Measurements from ENCODE around the gene OSBPL1A. TPM values are rescaled to one million over a fixed set of nuclear protein-coding genes. Genes with fewer than 3 reads are reported as not detected.
A peak's percentile ranks its signal among the peaks of the same experiment; 100 is the strongest.

Gene OSBPL1A
- total and polyA plus RNA-seq, 4 donors: 64.8 to 132 (median 77.3) TPM

- H3K27me3 ChIP-seq (ENCODE audit: control insufficient read depth, insufficient read depth, low read length): no peaks in the 10 kb centered on the region
- H3K4me3 ChIP-seq (ENCODE audit: low read depth, low read length): no peak overlapping the region
- H3K4me1 ChIP-seq (ENCODE audit: control insufficient read depth, insufficient read depth, low read length): no peaks in the 10 kb centered on the region
- peaks cover 3% of the 10 kb centered on the region for H3K9me3 ChIP-seq (ENCODE audit: control insufficient read depth, insufficient read depth, low read length)
- H3K27ac ChIP-seq (ENCODE audit: low read depth, low read length): no peak overlapping the region
- no peaks in the 10 kb centered on the region for H3K36me3 ChIP-seq (ENCODE audit: control insufficient read depth, insufficient read depth, low read length)
- 40% methylated on average over 1 of the region's 1 CpG for WGBS (ENCODE audit: insufficient coverage)
- DNase-seq (ENCODE audit: low read depth in 4 of 6, low spot score in 6 of 6): no peak
These were observed 131.5 kb downstream of the OSBPL1A start for GRCh38 chr18:24266131-24266530.

- H3K27me3 ChIP-seq (ENCODE audit: control insufficient read depth, insufficient read depth, low read length): no peaks in the 10 kb centered on the region
- no peaks in the 10 kb centered on the region for H3K4me1 ChIP-seq (ENCODE audit: control insufficient read depth, insufficient read depth, low read length)
- no peaks in the 10 kb centered on the region for H3K36me3 ChIP-seq (ENCODE audit: control insufficient read depth, insufficient read depth, low read length)
- DNase-seq (ENCODE audit: low read depth in 4 of 6, low spot score in 6 of 6): no peak
- H3K4me3 ChIP-seq (ENCODE audit: low read depth, low read length): no peak overlapping the region
- H3K9me3 ChIP-seq (ENCODE audit: control insufficient read depth, insufficient read depth, low read length): peaks cover 3% of the 10 kb centered on the region
- 68% methylated on average over 3 of the region's 4 CpGs for WGBS (ENCODE audit: insufficient coverage)
- no peak overlapping the region for H3K27ac ChIP-seq (ENCODE audit: low read depth, low read length)
These were observed 132.0 kb downstream of the OSBPL1A start for GRCh38 chr18:24265502-24266064.

GRCh38 chr18:24263050-24263449, 134.6 kb downstream of the OSBPL1A start:
- no peak overlapping the region for H3K27ac ChIP-seq (ENCODE audit: low read depth, low read length)

GRCh38 chr18:24262087-24262486, 135.5 kb downstream of the OSBPL1A start:
- H3K27ac ChIP-seq (ENCODE audit: low read depth, low read length): no peak overlapping the region
- H3K9me3 ChIP-seq (ENCODE audit: control insufficient read depth, insufficient read depth, low read length): peaks cover 3% of the 10 kb centered on the region
- DNase-seq (ENCODE audit: low read depth in 4 of 6, low spot score in 6 of 6): peak in 1 of 6 donors; percentile 60
- H3K4me3 ChIP-seq (ENCODE audit: low read depth, low read length): no peak overlapping the region
- WGBS (ENCODE audit: insufficient coverage): 60% methylated on average over 1 of the region's 4 CpGs
- no peaks in the 10 kb centered on the region for H3K36me3 ChIP-seq (ENCODE audit: control insufficient read depth, insufficient read depth, low read length)
- H3K27me3 ChIP-seq (ENCODE audit: control insufficient read depth, insufficient read depth, low read length): no peaks in the 10 kb centered on the region
- H3K4me1 ChIP-seq (ENCODE audit: control insufficient read depth, insufficient read depth, low read length): no peaks in the 10 kb centered on the region

More at GRCh38 chr18:24263050-24263449, 134.6 kb downstream of the OSBPL1A start:
- Histone ChIP-seq H3K27me3 (ENCODE audit: control insufficient read depth, insufficient read depth, low read length) (no peaks in the 10 kb centered on the region), H3K4me3 (ENCODE audit: low read depth, low read length) (no peak overlapping the region), H3K9me3 (ENCODE audit: control insufficient read depth, insufficient read depth, low read length) (peaks cover 3% of the 10 kb centered on the region), H3K4me1 (ENCODE audit: control insufficient read depth, insufficient read depth, low read length) (no peaks in the 10 kb centered on the region), H3K36me3 (ENCODE audit: control insufficient read depth, insufficient read depth, low read length) (no peaks in the 10 kb centered on the region)
- peak in 1 of 6 donors; percentile 48 for DNase-seq (ENCODE audit: low read depth in 4 of 6, low spot score in 6 of 6)
- WGBS (ENCODE audit: insufficient coverage): no CpG with 5 or more reads among the region's 2 CpGs

- H3K4me1 ChIP-seq (ENCODE audit: control insufficient read depth, insufficient read depth, low read length): no peaks in the 10 kb centered on the region
- WGBS (ENCODE audit: insufficient coverage): 87% methylated on average over 3 of the region's 6 CpGs
- H3K27me3 ChIP-seq (ENCODE audit: control insufficient read depth, insufficient read depth, low read length): no peaks in the 10 kb centered on the region
- H3K9me3 ChIP-seq (ENCODE audit: control insufficient read depth, insufficient read depth, low read length): peaks cover 5% of the 10 kb centered on the region
- H3K36me3 ChIP-seq (ENCODE audit: control insufficient read depth, insufficient read depth, low read length): no peaks in the 10 kb centered on the region
- no peak for DNase-seq (ENCODE audit: low read depth in 4 of 6, low spot score in 6 of 6)
- H3K4me3 ChIP-seq (ENCODE audit: low read depth, low read length): no peak overlapping the region
- H3K27ac ChIP-seq (ENCODE audit: low read depth, low read length): no peak overlapping the region
These were observed 137.6 kb downstream of the OSBPL1A start for GRCh38 chr18:24259869-24260641.

- no peak overlapping the region for H3K27ac ChIP-seq (ENCODE audit: low read depth, low read length)
- no peaks in the 10 kb centered on the region for H3K36me3 ChIP-seq (ENCODE audit: control insufficient read depth, insufficient read depth, low read length)
- H3K4me1 ChIP-seq (ENCODE audit: control insufficient read depth, insufficient read depth, low read length): no peaks in the 10 kb centered on the region
- peaks cover 6% of the 10 kb centered on the region for H3K9me3 ChIP-seq (ENCODE audit: control insufficient read depth, insufficient read depth, low read length)
- H3K27me3 ChIP-seq (ENCODE audit: control insufficient read depth, insufficient read depth, low read length): no peaks in the 10 kb centered on the region
- no peak for DNase-seq (ENCODE audit: low read depth in 4 of 6, low spot score in 6 of 6)
- H3K4me3 ChIP-seq (ENCODE audit: low read depth, low read length): no peak overlapping the region
- WGBS (ENCODE audit: insufficient coverage): 86% methylated on average over 1 of the region's 1 CpG
These were observed 143.6 kb downstream of the OSBPL1A start for GRCh38 chr18:24254071-24254470.

- H3K4me1 ChIP-seq (ENCODE audit: control insufficient read depth, insufficient read depth, low read length): no peaks in the 10 kb centered on the region
- H3K27ac ChIP-seq (ENCODE audit: low read depth, low read length): no peak overlapping the region
- no peaks in the 10 kb centered on the region for H3K36me3 ChIP-seq (ENCODE audit: control insufficient read depth, insufficient read depth, low read length)
- no peaks in the 10 kb centered on the region for H3K27me3 ChIP-seq (ENCODE audit: control insufficient read depth, insufficient read depth, low read length)
- WGBS (ENCODE audit: insufficient coverage): 88% methylated on average over 1 of the region's 6 CpGs
- DNase-seq (ENCODE audit: low read depth in 4 of 6, low spot score in 6 of 6): no peak
- H3K4me3 ChIP-seq (ENCODE audit: low read depth, low read length): no peak overlapping the region
- peaks cover 1% of the 10 kb centered on the region for H3K9me3 ChIP-seq (ENCODE audit: control insufficient read depth, insufficient read depth, low read length)
These were observed 147.9 kb downstream of the OSBPL1A start for GRCh38 chr18:24249716-24250115.

- Histone ChIP-seq H3K27me3 (ENCODE audit: control insufficient read depth, insufficient read depth, low read length) (no peaks in the 10 kb centered on the region), H3K36me3 (ENCODE audit: control insufficient read depth, insufficient read depth, low read length) (no peaks in the 10 kb centered on the region), H3K27ac (ENCODE audit: low read depth, low read length) (no peak overlapping the region), H3K9me3 (ENCODE audit: control insufficient read depth, insufficient read depth, low read length) (peaks cover 1% of the 10 kb centered on the region), H3K4me3 (ENCODE audit: low read depth, low read length) (no peak overlapping the region), H3K4me1 (ENCODE audit: control insufficient read depth, insufficient read depth, low read length) (no peaks in the 10 kb centered on the region)
- no peak for DNase-seq (ENCODE audit: low read depth in 4 of 6, low spot score in 6 of 6)
- no CpG with 5 or more reads among the region's 2 CpGs for WGBS (ENCODE audit: insufficient coverage)
These were observed 149.3 kb downstream of the OSBPL1A start for GRCh38 chr18:24248359-24248758.

GRCh38 chr18:24246143-24246542, 151.5 kb downstream of the OSBPL1A start:
- Histone ChIP-seq H3K27me3 (ENCODE audit: control insufficient read depth, insufficient read depth, low read length) (no peaks in the 10 kb centered on the region), H3K27ac (ENCODE audit: low read depth, low read length) (no peak overlapping the region), H3K36me3 (ENCODE audit: control insufficient read depth, insufficient read depth, low read length) (no peaks in the 10 kb centered on the region), H3K4me3 (ENCODE audit: low read depth, low read length) (no peak overlapping the region), H3K4me1 (ENCODE audit: control insufficient read depth, insufficient read depth, low read length) (no peaks in the 10 kb centered on the region), H3K9me3 (ENCODE audit: control insufficient read depth, insufficient read depth, low read length) (no peaks in the 10 kb centered on the region)
- no CpG with 5 or more reads among the region's 3 CpGs for WGBS (ENCODE audit: insufficient coverage)
- DNase-seq (ENCODE audit: low read depth in 4 of 6, low spot score in 6 of 6): no peak

GRCh38 chr18:24244698-24245097, 152.9 kb downstream of the OSBPL1A start:
- WGBS (ENCODE audit: insufficient coverage): 91% methylated on average over 1 of the region's 5 CpGs
- H3K9me3 ChIP-seq (ENCODE audit: control insufficient read depth, insufficient read depth, low read length): no peaks in the 10 kb centered on the region
- no peak overlapping the region for H3K27ac ChIP-seq (ENCODE audit: low read depth, low read length)
- no peaks in the 10 kb centered on the region for H3K36me3 ChIP-seq (ENCODE audit: control insufficient read depth, insufficient read depth, low read length)
- no peaks in the 10 kb centered on the region for H3K4me1 ChIP-seq (ENCODE audit: control insufficient read depth, insufficient read depth, low read length)
- DNase-seq (ENCODE audit: low read depth in 4 of 6, low spot score in 6 of 6): peak in 1 of 6 donors; percentile 31
- H3K27me3 ChIP-seq (ENCODE audit: control insufficient read depth, insufficient read depth, low read length): no peaks in the 10 kb centered on the region
- H3K4me3 ChIP-seq (ENCODE audit: low read depth, low read length): no peak overlapping the region
